Measurements from ENCODE around the gene MAGED2. TPM values are rescaled to one million over a fixed set of nuclear protein-coding genes. Genes with fewer than 3 reads are reported as not detected.
"Not testable (repeated sequence)": the region's sequence is repeated elsewhere in the genome, so short reads cannot be mapped to it uniquely, and the experiment has no call there.

MAGED2 gene
- total RNA-seq, 2 donors from 2014 or later: 261 to 273 TPM

DNA sequence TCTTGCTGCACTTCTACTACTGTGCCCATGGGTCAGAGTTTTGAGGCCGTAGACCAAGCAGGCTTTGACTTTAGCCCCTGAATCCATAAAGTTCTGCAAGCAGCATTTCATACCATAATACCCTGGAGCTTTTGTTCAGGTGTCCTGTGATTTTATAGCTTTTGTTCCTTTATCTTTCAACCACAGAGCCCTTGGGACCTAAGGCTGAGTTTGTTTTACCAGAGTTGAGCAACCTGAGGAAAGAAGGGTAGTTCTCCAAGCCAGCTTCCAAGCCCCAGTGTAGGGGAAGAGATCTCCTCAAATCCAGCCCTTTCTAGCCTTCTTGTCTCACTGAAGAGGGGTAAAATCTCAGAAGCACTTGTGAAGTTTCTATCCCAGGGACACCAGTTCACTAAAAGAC is 35.1 kb downstream of the MAGED2 start:
- no peaks in the 10 kb centered on the region for H3K36me3 Mint-ChIP-seq (ENCODE audit: low read depth)
- Histone ChIP-seq H3K9me3 (ENCODE audit: control insufficient read depth, low read length) (no peaks in the 10 kb centered on the region), H3K36me3 (ENCODE audit: control insufficient read depth, insufficient read depth, low read length) (no peaks in the 10 kb centered on the region), H3K9ac (ENCODE audit: extremely low read depth, low read length, poor library complexity, severe bottlenecking) (no peak overlapping the region), H3K27me3 (ENCODE audit: control insufficient read depth, insufficient read depth, low read length, poor library complexity, severe bottlenecking) (no peaks in the 10 kb centered on the region), H3K4me3 (ENCODE audit: low read length) (no peak overlapping the region), H3K4me1 (ENCODE audit: control insufficient read depth, insufficient read depth, low read length) (no peaks in the 10 kb centered on the region), H3K27ac (ENCODE audit: low read depth, low read length) (no peak overlapping the region)
- peaks cover 3% of the 10 kb centered on the region for H3K4me1 Mint-ChIP-seq
- 92% methylated on average over 1 of the region's 1 CpG; no CpG with 5 or more reads in 1 of the 2 experiments for whole genome bisulfite sequencing, 2 experiments (ENCODE audit: insufficient coverage in 1 of 2, insufficient read length in 1 of 2)
- no peak overlapping the region for H3K27ac Mint-ChIP-seq
- H3K4me3 Mint-ChIP-seq: no peak overlapping the region
- DNase-seq: no peak
- H3K9me3 Mint-ChIP-seq: peaks cover 61% of the 10 kb centered on the region
- peaks cover 1% of the 10 kb centered on the region for H3K27me3 Mint-ChIP-seq (ENCODE audit: insufficient read depth)
- TF ChIP-seq, protein P1, sequence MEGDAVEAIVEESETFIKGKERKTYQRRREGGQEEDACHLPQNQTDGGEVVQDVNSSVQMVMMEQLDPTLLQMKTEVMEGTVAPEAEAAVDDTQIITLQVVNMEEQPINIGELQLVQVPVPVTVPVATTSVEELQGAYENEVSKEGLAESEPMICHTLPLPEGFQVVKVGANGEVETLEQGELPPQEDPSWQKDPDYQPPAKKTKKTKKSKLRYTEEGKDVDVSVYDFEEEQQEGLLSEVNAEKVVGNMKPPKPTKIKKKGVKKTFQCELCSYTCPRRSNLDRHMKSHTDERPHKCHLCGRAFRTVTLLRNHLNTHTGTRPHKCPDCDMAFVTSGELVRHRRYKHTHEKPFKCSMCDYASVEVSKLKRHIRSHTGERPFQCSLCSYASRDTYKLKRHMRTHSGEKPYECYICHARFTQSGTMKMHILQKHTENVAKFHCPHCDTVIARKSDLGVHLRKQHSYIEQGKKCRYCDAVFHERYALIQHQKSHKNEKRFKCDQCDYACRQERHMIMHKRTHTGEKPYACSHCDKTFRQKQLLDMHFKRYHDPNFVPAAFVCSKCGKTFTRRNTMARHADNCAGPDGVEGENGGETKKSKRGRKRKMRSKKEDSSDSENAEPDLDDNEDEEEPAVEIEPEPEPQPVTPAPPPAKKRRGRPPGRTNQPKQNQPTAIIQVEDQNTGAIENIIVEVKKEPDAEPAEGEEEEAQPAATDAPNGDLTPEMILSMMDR (conservative IDR thresholded peaks at IDR 0.05): no peak

DNA sequence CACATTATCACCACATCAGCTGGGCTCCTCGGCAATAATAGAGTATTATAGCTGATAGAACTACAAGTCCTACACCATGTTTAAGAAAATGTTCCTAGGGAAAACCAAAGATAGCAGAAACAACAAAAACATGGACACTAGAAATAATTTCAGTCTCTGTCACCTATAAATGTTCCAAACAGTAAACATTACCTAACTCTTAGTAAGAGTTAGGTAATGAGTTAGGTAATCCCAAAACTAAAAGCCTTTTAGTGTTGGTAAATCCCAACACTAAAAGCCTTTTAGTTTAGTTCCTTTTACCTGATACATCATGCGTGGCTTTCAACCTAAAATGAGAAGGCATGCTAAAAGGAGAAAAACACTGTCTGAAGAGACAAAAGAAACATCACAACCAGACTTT is 35.5 kb downstream of the MAGED2 start:
- TF ChIP-seq, protein P1 (conservative IDR thresholded peaks at IDR 0.05): no peak
- Mint-ChIP-seq H3K9me3 (peaks cover 63% of the 10 kb centered on the region), H3K4me3 (no peak overlapping the region), H3K27me3 (ENCODE audit: insufficient read depth) (peaks cover 1% of the 10 kb centered on the region), H3K36me3 (ENCODE audit: low read depth) (no peaks in the 10 kb centered on the region), H3K27ac (no peak overlapping the region), H3K4me1 (peaks cover 3% of the 10 kb centered on the region)
- WGBS, 2 experiments (ENCODE audit: insufficient coverage in 1 of 2, insufficient read length in 1 of 2): 92% methylated on average over 2 of the region's 2 CpGs; no CpG with 5 or more reads in 1 of the 2 experiments
- Histone ChIP-seq H3K9ac (ENCODE audit: extremely low read depth, low read length, poor library complexity, severe bottlenecking) (no peak overlapping the region), H3K4me3 (ENCODE audit: low read length) (no peak overlapping the region), H3K36me3 (ENCODE audit: control insufficient read depth, insufficient read depth, low read length) (no peaks in the 10 kb centered on the region), H3K27ac (ENCODE audit: low read depth, low read length) (no peak overlapping the region), H3K27me3 (ENCODE audit: control insufficient read depth, insufficient read depth, low read length, poor library complexity, severe bottlenecking) (no peaks in the 10 kb centered on the region), H3K4me1 (ENCODE audit: control insufficient read depth, insufficient read depth, low read length) (no peaks in the 10 kb centered on the region), H3K9me3 (ENCODE audit: control insufficient read depth, low read length) (no peaks in the 10 kb centered on the region)
- no peak for DNase-seq

DNA sequence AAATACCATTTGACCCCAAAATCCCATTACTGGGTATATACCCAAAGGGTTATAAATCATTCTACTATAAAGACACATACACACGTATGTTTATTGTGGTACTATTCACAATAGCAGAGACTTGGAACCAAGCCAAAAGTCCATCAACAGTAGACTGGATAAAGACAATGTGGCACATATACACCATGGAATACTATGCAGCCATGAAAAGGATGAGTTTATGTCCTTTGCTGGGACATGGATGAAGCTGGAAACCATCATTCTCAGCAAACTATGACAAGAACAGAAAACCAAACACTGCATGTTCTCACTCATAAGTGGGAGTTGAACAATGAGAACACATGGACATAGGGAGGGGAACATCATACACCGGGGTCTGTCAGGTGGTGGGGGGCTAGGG is 40.2 kb downstream of the MAGED2 start:
- H3K4me1 Mint-ChIP-seq; H3K27me3 ChIP-seq (ENCODE audit: control insufficient read depth, insufficient read depth, low read length, poor library complexity, severe bottlenecking); H3K9ac ChIP-seq (ENCODE audit: extremely low read depth, low read length, poor library complexity, severe bottlenecking); H3K9me3 ChIP-seq (ENCODE audit: control insufficient read depth, low read length); H3K4me3 Mint-ChIP-seq; H3K27ac Mint-ChIP-seq; H3K4me1 ChIP-seq (ENCODE audit: control insufficient read depth, insufficient read depth, low read length); H3K36me3 ChIP-seq (ENCODE audit: control insufficient read depth, insufficient read depth, low read length); H3K27ac ChIP-seq (ENCODE audit: low read depth, low read length); H3K27me3 Mint-ChIP-seq (ENCODE audit: insufficient read depth); DNase-seq; H3K36me3 Mint-ChIP-seq (ENCODE audit: low read depth); H3K4me3 ChIP-seq (ENCODE audit: low read length): not testable (repeated sequence)
- H3K9me3 Mint-ChIP-seq: peaks cover 51% of the 10 kb centered on the region
- WGBS, 2 experiments (ENCODE audit: insufficient coverage in 1 of 2, insufficient read length in 1 of 2): 68 to 100% methylated on average over 1 to 2 of the region's 2 CpGs

DNA sequence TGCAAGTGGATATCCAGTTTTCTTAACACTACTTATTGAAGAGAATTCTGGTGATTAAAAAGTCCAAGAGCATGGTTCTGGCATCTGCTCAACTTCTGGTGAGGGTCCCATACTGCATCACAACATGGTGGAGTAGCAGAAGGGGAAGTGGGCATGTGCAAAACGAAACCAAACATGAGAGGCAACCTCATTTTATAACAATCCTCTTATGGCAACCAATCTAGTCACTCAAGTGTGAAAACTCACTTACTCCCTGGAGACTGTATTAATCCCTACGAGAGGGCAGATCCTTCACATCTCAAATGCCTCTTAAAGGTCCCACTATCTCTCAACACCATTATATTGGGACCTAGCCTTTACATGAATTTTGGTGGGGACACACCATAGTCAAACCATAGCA is 57.7 kb downstream of the MAGED2 start:
- DNase-seq: no peak
- H3K27me3 Mint-ChIP-seq (ENCODE audit: insufficient read depth): no peaks in the 10 kb centered on the region
- H3K4me1 ChIP-seq (ENCODE audit: control insufficient read depth, insufficient read depth, low read length): no peaks in the 10 kb centered on the region
- H3K9me3 Mint-ChIP-seq: peaks cover 45% of the 10 kb centered on the region
- H3K27ac ChIP-seq (ENCODE audit: low read depth, low read length): no peak overlapping the region
- H3K36me3 Mint-ChIP-seq (ENCODE audit: low read depth): no peaks in the 10 kb centered on the region
- no peak overlapping the region for H3K4me3 ChIP-seq (ENCODE audit: low read length)
- no peaks in the 10 kb centered on the region for H3K36me3 ChIP-seq (ENCODE audit: control insufficient read depth, insufficient read depth, low read length)
- no peak overlapping the region for H3K4me3 Mint-ChIP-seq
- TF ChIP-seq, protein P1 (conservative IDR thresholded peaks at IDR 0.05): no peak
- no peak overlapping the region for H3K27ac Mint-ChIP-seq
- no peaks in the 10 kb centered on the region for H3K27me3 ChIP-seq (ENCODE audit: control insufficient read depth, insufficient read depth, low read length, poor library complexity, severe bottlenecking)
- H3K9ac ChIP-seq (ENCODE audit: extremely low read depth, low read length, poor library complexity, severe bottlenecking): no peak overlapping the region
- H3K4me1 Mint-ChIP-seq: no peaks in the 10 kb centered on the region
- WGBS, 2 experiments (ENCODE audit: insufficient coverage in 1 of 2, insufficient read length in 1 of 2): 65 to 83% methylated on average over 1 to 2 of the region's 2 CpGs
- H3K9me3 ChIP-seq (ENCODE audit: control insufficient read depth, low read length): no peaks in the 10 kb centered on the region
